ENCODE data around the gene PIGW.

PIGW gene

DNA sequence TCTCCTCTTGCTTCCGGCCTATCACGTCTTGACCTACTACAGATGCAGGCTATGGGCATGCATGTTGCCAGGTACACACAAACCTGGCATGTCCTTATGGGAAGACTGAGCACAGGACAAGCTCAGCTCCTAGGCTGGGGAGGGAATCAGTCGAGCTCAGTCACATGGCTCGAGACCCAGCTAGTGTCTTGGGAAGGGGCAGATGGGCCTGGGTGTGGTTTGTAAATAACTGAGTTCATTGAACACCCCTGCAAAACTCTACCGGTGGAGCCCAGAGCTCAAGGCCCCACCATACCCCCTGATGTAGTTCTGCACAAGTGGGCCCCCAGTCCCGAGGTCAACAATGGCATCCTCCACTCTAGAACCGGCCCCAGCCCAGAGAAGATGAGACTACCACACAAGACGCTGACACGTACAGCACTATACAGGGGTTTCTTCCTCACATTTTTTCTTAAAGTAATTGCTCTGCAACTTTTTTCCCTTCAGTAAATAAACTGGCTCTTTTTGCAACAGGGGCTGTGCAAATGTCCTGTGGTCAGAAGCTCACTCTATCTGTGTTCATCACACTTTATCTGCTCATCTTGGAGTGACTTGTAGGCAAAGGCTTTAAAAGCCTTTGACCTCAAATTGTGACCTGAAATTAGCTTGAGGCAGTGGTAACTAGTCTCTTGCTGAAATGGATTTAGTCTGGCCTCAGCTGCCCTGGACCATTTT is 25.4 kb upstream of the PIGW start:
- no peak for DNase-seq

DNA sequence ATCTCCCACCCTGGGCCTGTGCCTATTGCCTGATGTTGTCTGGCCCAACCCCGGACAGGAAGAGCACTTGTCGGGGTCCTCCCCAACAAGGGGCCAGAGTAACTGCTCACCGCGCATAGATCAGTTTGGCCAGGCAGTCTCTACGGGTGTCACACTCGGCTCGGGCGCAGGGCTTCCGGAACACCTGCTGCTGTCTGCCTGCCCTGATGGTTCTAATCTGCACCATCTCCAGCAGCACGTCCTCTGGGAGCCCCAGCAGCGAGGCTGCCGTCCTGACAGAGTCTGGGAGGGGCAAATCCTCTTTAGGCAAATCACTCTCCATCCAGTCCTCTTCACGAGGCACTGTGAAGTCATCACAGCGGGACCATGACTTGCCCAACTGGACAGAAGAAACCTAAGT is 24.2 kb upstream of the PIGW start:
- DNase-seq = no peak

DNA sequence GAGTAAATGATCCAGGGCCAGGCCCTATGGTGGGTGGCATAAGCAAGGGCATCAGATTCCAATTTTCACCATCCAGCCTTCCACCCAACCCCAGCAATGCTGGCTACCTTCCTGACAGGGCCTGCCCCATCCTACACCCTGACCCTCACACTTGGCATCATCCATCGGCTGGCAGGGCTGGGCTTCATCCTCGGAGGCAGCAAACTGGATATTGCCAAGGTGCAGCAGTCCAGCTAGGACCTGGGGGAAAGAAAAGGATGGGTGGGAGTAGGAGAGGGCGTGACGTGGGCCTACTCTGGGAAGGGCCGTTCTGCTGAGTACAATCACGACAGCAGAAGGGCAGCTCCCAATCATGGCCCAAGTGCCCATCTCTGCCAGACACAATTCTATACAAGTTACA is 23.6 kb upstream of the PIGW start:
- DNase-seq = no peak

DNA sequence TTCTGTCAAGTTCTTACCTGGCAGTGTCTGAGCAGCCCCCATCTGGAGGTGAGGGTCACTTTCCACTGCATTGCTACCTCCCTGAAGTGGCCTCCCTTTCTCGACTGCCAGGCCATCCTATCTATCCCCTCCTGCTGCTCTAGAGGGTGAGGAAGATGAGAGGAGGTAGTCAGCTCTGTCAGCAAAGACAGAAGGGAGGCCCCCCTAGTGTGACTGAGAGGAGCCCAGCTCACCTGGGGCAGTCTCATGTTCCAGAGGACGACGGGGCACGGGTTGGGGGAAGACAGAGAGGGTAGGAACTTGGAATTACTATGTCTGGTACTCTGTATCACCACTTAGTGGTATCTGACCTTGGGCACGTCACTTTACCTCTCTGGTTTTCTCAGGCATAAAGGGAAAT is 22.1 kb upstream of the PIGW start:
- DNase-seq = no peak

DNA sequence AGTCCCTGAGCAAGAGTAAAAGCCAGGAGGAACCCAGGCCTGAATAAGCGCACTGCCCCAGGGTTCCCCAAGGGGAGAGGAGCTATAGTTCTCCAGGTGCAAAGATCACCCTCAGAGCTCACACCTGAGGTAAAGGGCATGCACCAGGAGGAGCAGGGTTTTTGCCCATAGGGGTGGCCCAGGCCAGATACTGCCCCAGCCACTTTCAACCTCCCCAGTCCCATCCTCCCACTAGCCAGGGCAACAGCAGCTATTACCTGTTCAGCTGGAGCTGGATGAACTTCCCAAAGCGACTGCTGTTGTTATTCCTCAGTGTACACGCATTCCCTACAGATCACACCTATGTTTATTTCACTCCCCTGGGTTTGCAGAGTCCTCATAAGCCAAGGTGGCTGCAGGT is 19.9 kb upstream of the PIGW start:
- DNase-seq = no peak

DNA sequence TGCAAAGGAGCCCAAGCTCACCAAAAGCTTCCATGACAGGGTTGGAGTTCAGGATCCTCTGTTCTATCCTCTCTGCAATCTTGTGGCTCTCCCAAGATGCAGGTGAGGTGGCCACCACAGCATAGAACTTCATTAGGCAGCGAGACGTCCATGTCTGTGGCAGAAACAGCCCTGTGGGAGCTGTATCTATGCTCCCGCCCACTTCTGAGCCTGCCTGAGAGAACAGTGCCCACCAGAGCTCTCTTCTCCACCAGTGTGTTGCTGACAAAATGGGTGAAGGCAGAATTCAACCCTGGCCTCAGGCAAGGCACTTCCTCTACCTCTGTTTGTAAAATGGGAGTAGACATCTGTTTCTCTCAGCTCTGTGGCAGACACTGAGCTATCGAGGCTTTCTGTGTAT is 18.9 kb upstream of the PIGW start:
- DNase-seq = no peak

DNA sequence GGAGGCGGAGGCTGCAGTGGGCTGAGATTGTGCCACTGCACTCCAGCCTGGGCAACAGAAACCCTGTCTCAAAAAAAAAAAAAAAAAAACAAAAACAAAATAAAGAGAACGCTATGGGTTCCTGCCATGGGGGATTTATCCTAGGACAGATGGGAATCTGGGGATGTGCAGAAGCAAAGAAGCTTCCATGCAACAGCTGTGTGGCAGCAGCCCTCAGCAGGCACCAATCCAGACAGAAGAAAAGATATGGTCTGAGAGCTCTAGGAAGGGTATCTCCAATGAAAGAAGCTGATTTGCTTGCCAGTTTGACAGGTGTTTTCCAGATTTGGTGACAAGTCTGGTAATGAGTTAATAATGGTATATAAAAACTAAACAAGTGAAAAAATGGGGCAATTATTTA is 11.7 kb upstream of the PIGW start:
- DNase-seq = no peak

DNA sequence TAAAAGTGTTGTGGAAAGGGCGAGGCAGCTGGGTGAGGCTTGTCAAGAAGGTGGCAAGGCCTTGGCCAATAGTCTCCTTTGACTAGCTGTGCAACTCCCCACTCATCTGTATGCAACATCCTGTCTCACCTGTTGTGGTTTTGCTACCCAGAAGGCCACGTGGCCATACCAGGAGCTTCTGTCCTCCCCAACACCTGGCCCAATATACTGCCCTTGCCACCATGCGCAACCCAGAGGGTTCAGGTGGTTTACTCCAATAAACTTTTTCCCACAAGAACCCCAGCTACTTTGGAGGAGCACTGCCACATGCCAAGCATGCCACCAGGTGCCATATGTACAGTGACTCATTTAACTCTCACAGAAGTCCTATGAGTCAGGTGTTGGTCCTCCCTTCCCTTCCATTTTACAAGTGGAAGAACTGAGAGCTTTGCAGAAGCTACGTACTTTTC is 10.3 kb upstream of the PIGW start:
- no peak for DNase-seq

DNA sequence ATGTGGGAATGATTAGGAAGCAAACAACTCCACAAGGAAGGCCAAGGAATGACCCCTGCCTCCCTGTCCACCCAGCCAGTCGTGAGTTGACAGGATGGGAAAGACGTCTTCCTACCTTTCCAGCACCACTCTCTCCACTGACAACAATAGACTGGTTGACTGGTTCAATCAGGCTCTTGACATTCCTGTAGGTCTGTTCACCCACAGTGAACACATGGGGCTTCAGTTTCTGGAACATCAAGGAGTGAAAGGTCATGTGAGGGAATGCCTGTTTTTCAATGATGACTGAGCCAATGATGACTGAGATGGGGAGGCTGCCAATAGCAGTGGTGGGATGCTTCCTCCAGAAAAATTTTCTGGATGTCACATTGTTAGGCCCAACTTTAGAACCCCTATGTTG is 9.7 kb upstream of the PIGW start:
- no peak for DNase-seq

DNA sequence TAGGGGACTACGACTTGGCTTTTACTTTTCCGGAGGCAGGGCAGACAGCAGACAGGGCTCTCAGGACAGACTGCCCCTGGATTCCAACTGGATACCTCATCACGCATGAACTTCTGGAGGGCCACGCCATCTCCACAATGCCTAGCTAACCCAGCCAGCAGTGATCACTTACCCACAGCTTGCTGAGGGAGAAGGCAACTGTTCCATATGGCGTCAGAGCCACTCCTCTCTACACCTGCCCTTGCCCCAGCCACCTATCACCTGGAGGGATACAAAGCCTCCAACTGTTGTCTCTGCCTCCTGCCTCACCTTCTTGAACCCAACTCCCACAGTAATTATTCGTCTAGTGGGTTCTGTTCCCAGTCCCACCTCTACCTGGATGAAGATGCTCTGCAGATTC is 8.9 kb upstream of the PIGW start:
- no peak for DNase-seq

DNA sequence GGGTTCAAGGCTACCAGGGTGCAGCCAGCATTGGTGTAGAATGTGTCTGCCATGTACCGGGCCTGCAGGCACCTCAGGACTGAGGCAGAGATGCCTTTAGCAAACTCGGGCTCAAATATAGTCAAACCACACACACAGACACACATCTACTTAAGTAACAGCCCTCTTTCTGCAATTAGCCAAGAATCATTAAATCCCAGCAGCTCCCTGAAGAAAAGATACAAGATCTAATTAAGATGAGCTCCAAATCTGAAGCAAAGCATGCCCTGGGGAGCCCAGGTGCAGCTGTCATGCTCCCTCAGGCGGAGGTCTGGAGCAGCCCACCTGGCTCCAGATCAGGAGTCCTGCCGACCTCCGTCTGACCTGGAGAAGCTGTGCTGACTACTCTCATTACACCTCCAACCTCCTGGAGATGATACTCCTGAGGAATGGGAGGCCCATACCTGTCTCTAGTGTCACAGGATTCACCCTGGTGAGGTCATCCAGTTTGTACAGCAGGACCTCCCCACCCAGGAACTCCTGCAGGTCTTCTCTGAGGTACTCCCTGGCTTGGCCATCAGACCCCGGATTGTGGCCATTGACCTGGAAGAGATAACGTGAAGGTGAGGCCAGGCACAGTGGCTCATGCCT is 7.1 kb upstream of the PIGW start:
- DNase-seq = no peak

DNA sequence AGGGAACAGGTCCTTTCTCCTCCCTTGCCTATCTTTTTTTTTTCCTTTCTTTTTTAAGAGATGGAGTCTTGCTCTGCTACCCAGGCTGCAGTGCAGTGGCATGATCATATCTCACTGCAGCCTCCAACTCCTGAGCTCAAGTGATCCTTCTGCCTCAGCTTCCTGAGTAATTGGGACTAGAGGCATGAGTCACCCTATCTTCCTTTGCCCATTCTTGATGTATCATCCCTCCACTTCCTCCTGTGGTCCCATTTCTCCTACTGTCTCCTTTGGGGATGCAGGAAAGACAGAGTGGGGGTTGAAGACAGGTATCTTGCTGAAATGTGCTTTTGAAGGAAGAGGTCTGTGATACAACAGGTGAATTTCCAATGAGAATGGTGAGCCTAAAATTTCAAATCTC is 5.7 kb upstream of the PIGW start:
- no peak for DNase-seq

DNA sequence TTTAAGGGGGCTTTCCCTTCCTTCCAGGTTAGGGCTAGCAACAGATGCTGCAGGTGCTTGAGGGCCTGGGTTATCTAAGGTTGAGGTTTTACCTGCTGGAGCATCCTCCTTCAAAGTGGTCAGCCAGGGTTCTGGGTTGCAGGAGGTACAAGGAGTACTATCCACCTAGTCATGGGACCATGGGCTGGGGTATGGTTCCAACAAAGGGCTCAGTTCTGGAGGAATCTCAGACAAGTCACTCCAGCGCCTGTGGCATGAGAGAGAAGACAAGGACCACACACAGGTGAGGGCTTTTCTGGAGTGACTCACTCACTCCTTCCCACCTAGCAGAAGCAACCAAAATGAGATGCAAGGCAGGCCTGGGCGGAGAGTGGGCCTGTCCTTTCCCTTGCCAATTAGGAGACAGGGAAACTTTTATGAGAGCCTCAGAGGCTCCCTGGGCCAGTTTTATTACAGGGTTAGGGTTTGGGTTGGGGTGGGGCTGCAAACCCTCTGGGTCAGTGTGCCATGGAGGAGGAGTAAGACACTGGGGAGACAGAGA is 2.3 kb upstream of the PIGW start:
- DNase-seq = no peak

DNA sequence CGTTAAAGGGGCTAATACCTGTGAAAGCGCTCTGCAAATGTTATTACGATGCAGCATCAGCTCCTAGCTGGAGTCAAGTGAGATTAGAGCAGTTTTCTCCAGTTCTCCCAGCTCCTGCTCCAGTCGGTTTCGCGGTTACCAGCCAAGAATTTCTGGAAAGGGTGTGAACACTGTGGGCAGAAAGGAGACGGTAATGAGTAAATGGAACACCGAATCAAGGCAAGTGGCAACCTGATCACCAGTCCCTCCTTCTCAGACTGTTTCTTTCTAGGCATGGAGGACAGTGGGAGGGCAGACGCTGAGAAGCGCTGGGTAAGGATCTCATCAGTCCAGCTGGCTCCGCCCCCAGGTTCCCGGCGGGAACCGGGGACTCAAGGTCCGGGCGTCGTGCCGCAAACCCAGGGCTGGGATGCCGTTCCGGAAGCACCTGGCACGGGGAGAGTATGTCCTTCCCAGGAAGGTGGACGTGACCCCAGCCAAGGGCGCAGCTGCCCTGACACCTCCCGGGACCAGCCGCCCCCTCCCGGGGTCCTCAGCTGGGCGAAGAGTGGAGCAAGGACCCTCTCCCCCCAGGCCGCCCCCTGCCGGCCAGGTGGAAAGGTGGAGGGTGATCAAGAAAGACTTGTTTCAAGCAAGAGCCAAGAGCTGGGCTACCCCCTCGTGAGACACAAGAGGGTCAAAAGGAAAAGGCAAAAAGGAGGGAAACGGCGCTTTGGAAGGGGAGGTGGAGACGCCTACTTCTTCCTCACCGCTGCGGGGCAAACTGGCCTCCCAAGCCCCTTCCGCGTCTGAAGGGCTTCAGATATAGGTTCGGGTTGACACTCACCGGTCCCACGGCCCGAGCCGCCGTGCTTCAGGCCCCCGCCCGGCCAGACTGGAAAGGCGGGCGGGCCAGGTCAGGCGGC is 600 bp upstream of the PIGW start:
- peak; percentile 54 for DNase-seq

DNA sequence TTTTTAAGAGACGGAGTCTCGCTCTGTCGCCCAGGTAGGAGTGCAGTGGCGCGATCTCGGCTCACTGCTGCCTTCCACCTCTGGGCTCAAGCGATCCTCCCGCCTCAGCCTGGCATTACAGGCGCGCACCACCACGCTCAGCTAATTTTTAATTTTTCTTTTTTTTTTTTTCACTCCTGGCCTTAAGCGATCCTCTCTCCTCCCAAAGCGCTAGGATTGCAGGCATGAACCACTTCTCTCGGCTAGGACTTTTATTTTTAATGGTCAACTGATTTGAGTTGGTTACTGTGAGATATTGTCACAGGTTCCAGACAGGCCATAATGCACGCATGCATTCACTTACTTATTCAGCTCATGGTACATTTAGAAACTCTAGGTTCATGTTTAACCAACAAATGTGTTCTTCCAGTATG is 888 bp downstream of the PIGW start:
- no peak for DNase-seq

DNA sequence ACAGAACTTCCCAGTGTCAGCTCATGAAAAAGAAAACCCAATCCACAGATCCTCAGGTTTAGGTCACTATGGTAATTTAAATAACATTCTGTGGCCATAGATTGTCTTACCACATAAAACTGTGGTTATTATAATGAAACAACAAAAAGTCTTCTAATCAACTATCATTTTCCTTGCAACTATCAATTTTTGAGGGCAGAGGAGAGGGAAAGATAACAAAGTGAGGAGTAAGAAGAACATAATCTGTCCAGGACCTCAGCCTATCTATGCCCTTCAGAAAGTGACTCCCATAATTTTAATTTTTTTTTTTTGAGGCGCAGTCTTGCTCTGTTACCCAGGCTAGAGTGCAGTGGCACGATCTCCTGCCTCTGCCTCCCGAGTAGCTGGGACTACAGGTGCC is 5.9 kb downstream of the PIGW start:
- DNase-seq = no peak

DNA sequence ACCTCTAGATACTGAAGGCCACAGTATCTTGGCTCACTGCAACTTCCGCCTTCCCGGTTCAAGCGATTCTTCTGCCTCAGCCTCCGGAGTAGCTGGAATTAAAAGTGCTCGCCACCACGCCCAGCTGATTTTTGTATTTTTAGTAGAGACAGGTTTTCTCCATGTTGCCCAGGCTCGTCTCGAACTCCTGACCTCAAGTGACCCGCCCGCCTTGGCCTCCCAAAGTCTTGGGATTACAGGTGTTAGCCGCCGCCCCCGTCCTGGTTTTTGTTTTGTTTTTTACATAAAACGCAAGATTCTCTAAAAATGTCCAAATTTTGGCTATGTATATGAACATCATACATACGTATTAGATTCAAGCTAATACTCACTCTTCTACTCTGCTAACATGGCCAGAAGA is 8.0 kb downstream of the PIGW start:
- DNase-seq = no peak

DNA sequence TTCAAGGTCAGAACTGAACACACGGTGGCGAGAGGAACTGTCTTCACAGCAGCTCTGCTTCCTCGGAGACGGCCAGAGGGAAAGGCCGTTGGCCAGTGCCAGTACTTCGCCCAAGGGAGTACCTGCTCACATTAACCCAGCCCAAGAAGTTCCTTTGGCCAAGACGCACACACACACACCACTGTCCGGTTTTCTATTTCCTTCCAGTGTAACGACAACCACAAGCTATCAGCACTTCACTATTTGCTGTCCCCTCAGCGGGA is 9.2 kb downstream of the PIGW start:
- no peak for DNase-seq

DNA sequence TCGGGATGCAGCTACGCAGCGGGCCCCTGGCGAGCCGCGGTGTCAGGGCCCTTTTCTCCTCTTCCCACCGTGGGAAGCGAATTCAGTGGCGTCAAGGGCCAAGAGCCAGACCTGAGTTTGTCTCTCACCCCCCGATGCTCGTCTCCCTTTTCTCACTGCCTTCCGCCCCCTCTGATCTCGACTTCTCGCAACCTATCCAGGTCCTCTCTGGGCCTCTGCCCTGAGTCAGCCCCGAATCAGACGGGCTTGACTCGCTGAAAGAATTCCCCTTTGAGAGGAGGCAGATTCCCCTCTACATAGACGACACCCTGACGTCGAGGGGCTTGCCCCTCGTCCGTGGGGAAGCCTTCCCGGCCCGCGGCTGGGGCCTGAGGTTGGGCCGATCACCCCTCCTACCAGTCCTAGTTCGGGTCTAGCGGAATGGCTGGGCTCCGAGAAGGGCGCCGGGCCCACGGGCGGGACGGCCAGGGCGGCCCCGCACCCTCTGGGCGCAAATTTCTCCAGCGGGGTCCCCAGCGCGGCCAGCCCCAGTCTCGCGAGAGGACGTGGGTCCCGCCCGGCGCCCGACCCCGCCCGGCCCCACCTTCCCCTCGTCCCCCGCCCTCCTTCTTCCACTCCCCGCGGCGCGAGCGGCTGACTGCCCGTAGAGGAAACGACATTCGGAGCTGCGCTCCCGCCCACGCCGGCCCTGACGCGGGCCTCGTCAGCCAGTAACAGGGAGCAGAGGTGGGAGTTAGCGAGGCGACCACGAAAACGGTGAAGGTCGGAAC is 9.7 kb downstream of the PIGW start, which contains the start of gene GGNBP2:
TSS of gene GGNBP2 (plus strand) at position 613 of the 770 bp plus-strand sequence. CDS start 806 bp downstream, outside the sequence.
- DNase-seq = peak; percentile 35

DNA sequence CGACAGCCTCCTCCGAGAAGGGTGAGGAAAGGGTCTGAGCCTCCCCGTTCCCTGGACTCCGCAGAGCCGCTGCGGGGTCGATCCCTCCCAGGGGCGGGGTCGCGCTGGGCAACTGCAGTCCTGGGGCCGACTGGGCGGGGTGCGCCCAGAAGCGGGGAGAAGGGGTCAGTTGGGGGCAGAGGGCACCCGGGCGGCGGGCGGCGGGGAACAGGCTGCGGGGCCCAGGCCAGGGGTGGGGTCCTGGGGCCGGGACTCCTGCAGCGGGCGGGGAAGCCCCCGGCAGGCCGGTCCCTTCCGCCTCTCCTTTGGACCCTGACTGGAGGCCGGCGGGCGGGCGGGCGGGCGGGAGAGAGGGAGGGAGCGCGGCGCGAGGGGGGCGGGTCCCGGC is 10.3 kb downstream of the PIGW start:
- no peak for DNase-seq

DNA sequence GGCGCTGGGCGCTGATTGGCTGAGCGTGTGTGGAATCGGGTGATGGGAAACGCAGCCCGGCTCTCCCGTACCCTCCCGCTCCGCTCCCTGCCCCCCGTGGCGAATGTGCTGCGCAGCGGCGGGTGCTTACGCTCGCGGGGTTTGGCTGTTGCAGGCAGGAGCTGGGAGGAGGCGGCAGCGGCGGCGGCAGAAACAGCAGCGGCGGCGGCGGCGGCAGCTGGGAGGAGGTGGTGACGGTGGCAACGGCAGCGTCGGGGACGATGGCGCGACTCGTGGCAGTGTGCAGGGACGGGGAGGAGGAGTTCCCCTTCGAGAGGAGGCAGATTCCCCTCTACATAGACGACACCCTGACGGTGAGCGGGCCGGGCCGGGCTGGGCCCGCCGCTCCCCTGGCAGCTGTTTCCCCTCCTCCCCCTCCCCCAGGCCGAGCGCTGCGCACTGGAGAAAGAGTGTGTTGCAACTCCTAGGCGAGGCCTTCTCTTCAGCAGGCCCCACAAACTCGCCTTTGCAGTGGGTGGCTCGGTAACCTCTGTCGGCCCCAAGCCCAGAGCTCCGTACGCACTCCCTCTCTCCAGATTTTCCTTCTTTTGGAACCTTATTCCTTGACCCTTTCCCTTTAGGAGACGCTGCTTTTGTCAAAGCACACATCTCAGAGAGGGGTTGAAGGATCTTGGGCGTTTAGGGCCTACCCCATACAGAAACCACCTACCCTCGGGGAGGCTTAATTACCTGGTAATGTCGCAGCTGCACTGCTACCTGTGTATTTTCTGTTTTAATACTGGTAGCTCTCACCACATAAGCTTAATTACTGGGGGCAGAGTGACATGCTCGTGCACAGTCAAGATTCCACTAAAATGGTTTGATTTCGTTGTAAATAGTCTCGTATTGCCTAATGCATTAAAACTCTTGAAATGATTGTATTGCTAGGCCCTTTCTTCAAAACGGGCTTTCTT is 11.0 kb downstream of the PIGW start:
- DNase-seq = peak; percentile 58
